HG02973 (cell line): ENCODE results near the gene CCDC192.
"Not testable (repeated sequence)": the region's sequence is repeated elsewhere in the genome, so short reads cannot be mapped to it uniquely, and the experiment has no call there.

Source experiments
- ATAC-seq: cut with Tn5 transposase; IDR thresholded peaks from one replicate; pipeline ENCODE4 v1.9.1; 2021; ENCODE audit warnings: moderate library complexity; ENCODE audit not compliant: unreplicated experiment

CCDC192 gene

DNA sequence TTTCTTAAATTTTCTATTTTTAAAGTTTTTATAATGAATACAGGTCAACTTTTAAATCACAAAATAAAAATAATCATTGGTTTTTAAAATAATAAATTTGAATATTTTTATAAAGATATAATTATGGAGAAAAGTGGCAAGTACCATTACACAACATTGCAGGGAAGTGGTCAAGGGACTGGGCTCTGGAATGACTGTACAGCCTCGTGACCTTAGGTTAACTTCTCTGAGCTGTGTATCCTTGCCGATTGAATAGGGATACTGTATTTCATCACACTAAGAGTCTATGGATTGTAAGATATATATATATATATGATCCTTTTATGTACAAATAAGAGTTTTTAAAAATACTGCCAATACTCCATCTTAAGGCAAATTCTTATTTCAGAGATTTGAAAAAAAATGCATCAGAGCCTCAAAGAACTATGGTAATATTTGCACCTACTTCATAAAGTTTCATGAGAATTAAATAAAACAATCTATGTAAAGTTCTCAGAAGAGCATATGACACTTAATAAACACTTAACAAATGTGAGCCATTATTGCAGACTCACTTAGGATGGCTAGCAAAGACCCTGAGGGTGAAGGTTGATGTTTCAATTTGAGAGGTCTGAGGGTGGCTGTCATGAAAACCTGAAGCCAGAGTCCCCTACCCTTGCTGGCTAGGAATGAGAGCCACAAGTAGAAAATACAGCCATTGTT lies 136.5 kb downstream of the CCDC192 start:
- peak; percentile 77 for ATAC-seq

DNA sequence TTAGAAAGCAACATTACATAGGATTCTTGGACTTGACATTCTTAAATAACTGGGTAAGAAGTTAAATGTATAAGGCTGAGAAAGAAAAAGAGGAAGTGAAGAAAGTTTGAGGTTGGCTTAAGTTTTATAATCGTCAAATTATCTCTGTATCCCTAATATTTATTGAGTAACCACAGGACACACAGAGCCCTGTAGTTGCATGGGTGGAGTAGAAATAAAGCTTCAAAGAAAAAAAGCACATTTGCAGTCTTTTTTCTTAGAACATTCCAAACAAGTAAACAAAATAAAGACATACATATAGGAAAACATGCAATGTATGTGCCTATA lies 137.0 kb downstream of the CCDC192 start:
- ATAC-seq, result peak; percentile 83

DNA sequence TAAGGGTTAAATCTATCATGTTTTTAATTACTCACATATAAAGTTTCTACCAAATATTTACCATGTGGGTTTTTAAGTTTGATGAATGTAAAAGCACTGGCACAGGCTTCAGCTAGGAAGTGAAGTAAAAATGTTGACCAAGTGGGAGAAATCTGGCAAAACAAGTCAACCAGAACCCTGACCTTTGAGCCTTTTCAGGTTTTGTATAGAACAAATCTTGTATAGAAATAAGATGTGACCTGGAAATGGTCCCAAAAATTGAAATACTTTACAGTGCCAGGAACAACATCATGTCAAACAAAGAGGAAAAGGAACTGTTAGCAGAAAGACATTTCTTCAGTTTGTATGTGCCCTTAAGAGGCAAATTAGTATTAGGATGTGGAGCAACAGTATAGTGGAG lies 137.6 kb downstream of the CCDC192 start:
- ATAC-seq, result no peak

- no peak for ATAC-seq
Observed at GRCh38 chr5:127844581-127845021, 141.4 kb downstream of the CCDC192 start.

DNA sequence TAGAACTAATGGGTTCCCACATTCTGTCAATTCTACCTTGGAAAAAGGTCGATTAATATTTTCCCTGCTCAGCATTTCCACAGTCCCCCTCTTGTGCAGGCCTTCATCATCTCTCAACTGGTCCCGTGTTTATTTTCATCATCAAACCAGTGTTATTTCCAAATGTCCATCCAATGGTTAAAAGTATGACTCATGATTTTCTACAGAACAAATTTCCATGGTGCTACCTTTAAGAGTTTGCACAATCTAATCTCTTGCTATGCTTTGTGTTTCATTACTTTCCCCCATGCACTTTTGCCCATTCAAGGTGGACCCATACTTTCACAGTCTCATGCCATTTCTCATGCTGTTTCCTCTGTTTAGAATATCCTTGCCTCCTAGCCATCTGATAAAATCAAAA lies 143.7 kb downstream of the CCDC192 start:
- no peak for ATAC-seq

- ATAC-seq, result not testable (repeated sequence)
Observed at GRCh38 chr5:127847641-127848040, 144.4 kb downstream of the CCDC192 start.

DNA sequence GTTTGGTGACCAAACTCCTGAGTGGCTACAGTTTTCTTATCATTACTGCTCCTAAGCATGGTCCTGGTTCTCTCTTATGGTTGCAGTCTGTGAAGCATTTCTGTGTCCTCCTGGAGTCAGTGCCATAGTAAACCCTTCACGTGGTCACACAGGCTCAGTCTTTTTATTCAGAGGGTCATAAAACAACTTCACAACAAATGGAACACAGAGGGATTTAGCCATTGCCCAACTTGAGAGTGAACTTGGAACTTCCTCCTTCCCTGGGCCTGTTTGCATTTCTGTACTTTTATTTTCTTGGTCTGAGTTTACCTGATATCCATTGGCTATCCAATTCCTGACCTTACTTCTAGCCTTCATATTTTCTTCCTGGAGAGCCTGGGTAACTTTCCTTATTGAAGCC lies 144.9 kb downstream of the CCDC192 start:
- ATAC-seq, result no peak

DNA sequence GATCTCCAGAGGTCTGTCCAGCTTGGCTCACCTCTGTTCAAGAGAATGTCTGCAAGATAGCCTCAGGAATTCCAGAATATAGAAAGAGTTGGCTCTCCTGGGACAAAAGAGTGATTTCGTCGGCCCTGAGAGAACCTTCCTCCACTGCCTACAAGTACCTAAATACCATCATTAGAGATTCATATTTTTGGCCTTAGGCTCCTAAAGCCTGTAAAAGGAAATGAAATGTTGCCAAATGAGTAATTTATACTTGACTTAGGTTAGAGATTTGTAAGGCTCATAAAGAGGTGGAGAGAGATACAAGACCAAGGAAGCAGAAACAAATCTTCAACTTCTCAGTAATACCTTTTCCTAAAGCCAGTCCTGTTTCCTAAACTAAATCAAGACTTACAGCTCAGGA lies 146.2 kb downstream of the CCDC192 start:
- ATAC-seq, result no peak

DNA sequence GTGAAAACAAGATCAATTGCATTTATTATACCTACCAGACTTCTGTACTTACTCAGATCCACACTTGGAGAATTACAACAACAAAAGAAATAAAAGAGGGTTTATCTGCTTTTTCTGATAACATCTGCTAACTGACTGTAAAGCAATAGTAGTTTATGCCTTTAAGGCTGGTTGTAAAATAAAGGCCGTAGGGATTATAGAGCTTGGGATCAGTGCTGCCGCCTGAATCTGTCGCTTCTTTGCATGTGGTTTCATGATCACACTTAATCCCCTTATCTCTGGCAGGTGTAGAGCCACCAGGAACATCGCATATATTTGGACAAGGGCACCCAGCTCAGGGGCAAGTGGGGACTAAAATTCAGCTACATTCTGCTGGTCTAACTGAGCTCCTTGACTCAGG lies 146.7 kb downstream of the CCDC192 start:
- ATAC-seq, result no peak

GRCh38 chr5:127851964-127852363 lies 148.8 kb downstream of the CCDC192 start:
- ATAC-seq, result no peak

DNA sequence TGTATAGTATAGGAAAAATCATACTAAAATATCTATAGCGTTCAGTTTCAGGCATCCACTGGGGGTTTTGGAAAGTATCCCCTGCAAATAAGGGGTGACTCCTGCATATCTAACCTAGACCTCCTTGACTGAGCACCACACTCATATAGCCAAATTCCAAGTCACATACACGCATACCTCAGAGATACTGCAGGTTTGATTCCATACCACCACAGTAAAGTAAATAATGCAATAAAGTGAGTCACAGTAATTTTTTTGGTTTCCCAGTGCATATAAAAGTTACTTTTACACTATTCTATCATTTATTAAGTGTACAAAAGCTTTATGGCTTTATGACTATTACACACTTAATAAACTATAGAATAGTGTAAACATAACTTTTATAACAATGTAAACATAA lies 151.3 kb downstream of the CCDC192 start:
- no peak for ATAC-seq

GRCh38 chr5:127856292-127856691 lies 153.1 kb downstream of the CCDC192 start:
- peak; percentile 69 for ATAC-seq

- ATAC-seq, result no peak
Observed at GRCh38 chr5:127858116-127858784, 155.1 kb downstream of the CCDC192 start.

DNA sequence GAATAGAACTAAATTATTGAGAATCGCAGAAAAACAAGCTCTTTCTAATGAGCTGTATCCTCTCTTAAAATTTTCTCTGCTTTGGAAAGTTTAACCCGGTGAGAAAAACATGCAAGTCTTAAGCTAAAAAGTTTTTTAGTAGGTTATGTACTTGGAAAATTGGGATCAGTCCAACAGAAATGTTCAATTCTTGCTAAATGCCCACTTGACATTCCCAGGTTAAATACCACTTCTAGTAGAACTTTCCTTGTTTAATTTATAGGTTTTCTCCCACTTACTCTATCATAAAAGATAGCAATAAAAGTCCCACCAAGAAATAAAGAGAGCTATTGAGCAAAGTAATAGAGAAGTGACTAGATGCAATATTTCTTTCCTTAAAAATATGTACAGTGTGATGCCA lies 157.1 kb downstream of the CCDC192 start:
- ATAC-seq, result no peak

- ATAC-seq, result no peak
Observed at GRCh38 chr5:127863161-127863560, 160.0 kb downstream of the CCDC192 start.

DNA sequence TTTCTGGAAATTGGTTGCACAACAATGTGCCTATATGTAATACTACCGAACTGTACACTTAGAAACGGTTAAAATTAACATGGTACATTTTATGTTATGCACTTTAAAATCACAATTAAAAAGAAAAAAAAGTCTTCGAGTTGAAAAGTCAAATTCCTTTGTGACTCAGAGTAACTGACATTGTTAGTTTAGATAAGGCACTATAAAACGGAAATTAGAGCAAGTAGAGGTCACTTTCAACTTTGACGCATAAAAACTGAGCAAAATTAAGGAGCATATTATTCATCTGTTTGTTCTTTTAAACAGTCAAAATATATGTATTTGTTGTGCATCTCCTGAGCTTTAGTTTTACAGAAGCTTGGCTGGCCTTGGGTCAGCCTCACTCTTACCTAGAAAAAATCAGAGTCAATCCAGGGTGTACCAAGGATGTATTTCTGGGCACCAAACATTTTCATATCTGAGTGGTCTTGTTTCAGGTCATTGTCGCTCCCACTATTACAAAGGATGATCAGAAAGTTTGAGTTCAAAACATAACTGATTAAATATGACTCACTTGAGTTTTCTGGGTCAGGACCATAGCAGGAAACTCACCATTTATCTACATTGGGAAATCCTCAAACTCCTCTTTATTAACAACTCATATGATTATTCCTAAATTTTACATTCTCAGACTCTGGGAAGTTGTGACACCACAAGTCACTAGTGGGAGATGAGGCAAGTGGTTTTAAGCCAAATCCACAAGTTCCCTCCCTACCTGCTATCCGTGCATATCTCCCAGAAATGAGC lies 160.6 kb downstream of the CCDC192 start:
- ATAC-seq, result no peak

- ATAC-seq, result no peak
Observed at GRCh38 chr5:127864511-127864910, 161.3 kb downstream of the CCDC192 start.

DNA sequence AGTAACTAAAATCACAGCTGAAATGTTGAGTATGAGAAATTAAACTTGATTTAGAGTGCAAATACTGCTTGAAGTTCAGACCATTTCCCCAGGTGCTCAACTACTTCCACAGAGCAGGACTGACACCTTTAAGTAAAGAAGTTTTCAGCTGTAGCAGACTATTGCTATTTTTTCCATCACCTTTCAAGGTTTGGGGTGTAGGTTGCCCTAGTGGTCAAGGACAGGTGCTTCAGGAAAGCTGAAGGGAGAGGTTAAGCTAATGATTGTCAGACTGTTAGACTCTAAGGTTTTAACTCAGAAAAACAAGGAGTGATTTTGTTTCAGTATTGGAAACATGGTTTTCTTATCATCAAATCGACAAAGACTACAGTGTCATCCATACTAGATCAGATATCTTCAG lies 162.1 kb downstream of the CCDC192 start:
- no peak for ATAC-seq

DNA sequence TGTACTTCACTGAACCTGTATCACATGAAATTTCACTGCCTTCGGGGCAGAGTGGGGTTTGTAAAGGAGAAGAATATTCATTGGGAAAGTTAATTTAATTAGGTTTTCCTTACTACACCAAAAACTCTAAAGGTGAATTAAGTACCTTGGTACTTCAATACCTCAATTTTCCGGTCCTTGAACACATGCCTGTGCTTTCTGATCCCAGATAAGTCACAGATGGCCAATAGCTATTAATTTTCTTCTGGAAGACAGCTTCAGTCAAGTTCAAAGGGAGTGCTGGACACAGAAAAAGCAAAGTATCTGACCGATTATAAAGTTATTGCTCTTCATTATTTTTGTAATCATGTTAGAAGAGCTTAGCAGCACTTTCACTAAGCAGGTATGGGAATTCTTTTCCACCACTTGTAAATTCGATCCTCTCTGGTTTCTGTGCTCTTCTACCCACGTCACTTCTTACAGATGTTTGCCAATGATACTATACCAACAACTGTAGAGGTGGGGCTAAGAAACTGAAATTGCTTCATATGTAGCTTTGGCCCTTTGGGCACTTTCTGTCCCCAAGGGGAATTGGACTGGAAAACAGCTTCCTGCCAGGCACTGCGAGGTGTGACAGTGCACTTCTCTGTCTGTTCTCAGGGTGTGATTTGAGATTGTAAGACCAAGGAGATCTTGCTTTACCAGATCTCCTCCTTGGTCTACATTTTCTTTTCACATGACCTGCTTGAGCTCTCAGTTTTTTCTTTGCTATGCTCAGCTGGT lies 164.0 kb downstream of the CCDC192 start:
- ATAC-seq, result peak; percentile 54

GRCh38 chr5:127870914-127871313 lies 167.7 kb downstream of the CCDC192 start:
- ATAC-seq, result no peak

DNA sequence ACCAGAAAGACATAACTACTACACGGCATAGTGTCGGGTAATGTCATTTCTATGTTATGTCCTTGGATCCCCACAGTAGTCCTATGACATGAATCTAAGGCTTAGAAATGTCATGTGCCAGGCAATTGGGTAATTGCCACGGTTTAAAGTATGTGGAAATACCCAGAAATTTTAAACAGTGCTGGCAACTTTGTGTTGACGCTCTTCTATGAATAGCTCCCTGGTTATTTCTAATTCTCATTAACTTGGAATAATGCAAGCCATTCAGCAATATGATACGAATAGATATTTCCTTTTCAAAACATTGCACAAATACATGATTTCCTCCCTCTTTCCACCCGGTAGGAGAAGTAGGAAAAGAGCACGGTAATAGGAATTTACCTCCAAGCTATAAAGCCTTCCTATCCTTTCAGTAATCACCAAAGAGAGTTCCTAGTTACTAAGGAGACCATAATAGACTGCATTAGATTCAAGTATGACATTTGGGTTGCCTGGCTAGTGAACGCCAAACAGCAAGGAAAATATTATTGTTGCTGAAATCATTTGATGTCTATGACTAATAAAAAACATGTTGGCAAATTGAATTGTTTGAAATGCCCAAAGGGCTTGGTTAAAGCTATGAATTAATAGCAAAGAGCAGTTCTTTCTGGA lies 168.4 kb downstream of the CCDC192 start:
- ATAC-seq, result no peak
